Body of pancreas (tissue), 4 donors: Measurements from ENCODE around the gene PTPN5.

Experiments used
- POLR2A ChIP-seq, 3 donors: fragments of 450-650 bp; IDR thresholded peaks; one replicate each; pipeline ENCODE4 v1.6.1; 2016; ENCODE audit warnings: antibody characterized with exemption in 3 of 3, mild to moderate bottlenecking in 2 of 3
- TF ChIP-seq, protein P1 (sequence below), 7 experiments: fragments of 450-650 bp in 4 of 7; fragments of 200-600 bp in 3 of 7; sonication (generic) in 3 of 7; IDR thresholded peaks; one replicate each; pipeline ENCODE4 v1.5.1; 2016 to 2019; ENCODE audit warnings: antibody characterized with exemption in 7 of 7

GRCh38 chr11:18768472-18768901 is 23.1 kb downstream of the PTPN5 start:
- TF ChIP-seq, protein P1, sequence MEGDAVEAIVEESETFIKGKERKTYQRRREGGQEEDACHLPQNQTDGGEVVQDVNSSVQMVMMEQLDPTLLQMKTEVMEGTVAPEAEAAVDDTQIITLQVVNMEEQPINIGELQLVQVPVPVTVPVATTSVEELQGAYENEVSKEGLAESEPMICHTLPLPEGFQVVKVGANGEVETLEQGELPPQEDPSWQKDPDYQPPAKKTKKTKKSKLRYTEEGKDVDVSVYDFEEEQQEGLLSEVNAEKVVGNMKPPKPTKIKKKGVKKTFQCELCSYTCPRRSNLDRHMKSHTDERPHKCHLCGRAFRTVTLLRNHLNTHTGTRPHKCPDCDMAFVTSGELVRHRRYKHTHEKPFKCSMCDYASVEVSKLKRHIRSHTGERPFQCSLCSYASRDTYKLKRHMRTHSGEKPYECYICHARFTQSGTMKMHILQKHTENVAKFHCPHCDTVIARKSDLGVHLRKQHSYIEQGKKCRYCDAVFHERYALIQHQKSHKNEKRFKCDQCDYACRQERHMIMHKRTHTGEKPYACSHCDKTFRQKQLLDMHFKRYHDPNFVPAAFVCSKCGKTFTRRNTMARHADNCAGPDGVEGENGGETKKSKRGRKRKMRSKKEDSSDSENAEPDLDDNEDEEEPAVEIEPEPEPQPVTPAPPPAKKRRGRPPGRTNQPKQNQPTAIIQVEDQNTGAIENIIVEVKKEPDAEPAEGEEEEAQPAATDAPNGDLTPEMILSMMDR (IDR thresholded peaks at IDR 0.05) = no peak
- TF ChIP-seq POLR2A (IDR thresholded peaks at IDR 0.05) = no peak
